ENCODE results near the gene TNRC6C.

Gene TNRC6C

DNA sequence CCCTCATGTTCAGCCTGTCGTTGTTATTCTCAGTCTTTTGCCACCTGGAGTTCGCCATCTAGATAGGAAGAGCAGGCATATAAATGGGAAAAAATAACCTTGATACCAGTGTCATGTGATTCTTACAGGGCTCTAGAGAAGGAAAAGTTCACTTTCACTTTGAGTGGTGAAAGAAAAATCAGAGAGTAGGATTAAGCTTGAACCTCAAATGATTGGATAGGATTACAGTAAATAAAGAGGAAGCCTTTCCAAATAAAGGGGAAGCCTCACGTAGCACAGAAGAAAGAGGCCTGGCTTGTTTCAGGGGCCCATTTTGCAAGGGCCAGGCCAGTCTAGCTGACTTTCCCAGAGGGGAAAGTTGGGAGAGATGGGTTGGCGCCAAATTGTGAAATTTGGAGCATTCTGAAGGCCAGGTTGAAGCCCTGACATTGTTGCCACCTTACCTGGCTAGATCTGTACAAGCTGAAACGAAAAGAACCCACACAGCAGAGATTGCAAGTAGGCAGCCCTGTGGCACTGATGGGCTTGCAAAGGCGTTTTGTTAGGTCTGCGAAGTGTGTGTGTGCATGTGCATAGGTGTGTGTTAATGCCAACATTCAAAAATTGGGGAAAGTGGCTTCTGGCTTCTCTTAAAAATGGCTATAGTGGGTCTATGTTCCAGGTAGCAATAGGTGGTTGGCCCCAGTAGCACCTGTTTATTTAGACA lies 131.2 kb downstream of the TNRC6C start:
- peaks cover 55% of the 10 kb centered on the region for H3K36me3 Mint-ChIP-seq (ENCODE audit: low read depth)
- peaks cover 20% of the 10 kb centered on the region for H3K4me1 Mint-ChIP-seq (ENCODE audit: low read depth)
- peak overlapping the region; percentile 68 for H3K27ac Mint-ChIP-seq
- intact Hi-C loops (cut with micrococcal nuclease): loop anchor here (10.0 kb wide), 1 partner anchor 165 kb away; no protein-coding TSS in a partner anchor
- H3K4me3 Mint-ChIP-seq: peak overlapping the region; percentile 41
- no peaks in the 10 kb centered on the region for H3K9me3 Mint-ChIP-seq
- H3K27me3 Mint-ChIP-seq: no peaks in the 10 kb centered on the region

DNA sequence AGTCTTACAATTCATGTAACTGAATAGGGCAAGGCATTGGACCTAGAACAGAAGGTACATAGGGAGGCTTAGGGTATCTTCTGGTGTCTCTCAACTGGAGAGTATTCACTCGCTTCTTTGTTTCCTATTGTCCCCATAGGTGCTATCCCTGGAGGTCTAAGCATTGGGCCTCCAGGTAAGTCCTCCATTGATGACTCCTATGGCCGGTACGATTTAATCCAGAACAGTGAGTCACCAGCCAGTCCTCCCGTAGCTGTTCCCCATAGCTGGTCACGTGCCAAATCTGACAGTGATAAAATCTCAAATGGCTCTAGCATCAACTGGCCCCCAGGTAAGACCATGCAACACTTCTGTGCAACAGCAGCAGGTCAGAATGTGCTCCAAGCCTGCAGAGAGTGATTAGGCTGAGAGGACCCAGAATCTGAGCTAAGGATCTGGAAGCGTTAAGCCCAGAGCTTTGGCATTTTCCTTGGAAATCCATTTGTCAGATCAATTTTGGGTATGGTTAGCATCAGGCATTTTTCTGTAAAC lies 134.4 kb downstream of the TNRC6C start:
- H3K4me3 Mint-ChIP-seq: no peak overlapping the region
- H3K27me3 Mint-ChIP-seq: no peaks in the 10 kb centered on the region
- peaks cover 16% of the 10 kb centered on the region for H3K4me1 Mint-ChIP-seq (ENCODE audit: low read depth)
- peaks cover 63% of the 10 kb centered on the region for H3K36me3 Mint-ChIP-seq (ENCODE audit: low read depth)
- H3K9me3 Mint-ChIP-seq: no peaks in the 10 kb centered on the region
- intact Hi-C loops (cut with micrococcal nuclease): no loop called here
- no peak overlapping the region for H3K27ac Mint-ChIP-seq

DNA sequence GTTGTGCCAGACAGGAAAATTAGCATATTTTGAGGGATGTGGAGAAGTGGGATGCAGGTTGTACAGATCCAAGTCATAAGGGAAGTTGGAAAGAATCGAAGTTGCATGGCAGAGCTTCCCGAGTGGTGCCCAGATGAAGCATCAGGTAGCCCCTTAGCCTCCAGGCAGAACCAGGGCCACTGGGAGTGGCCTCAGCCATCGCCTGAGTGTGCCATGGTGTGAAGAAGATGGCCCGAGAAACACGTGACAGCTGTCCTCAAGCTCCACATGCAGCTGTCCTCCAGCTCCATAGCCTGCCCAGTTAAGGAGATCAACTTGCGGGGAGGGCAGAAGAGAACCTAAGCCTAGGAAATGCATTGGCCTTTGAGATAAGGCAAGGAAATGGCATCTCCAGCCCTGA lies 136.5 kb downstream of the TNRC6C start:
- Mint-ChIP-seq H3K27ac (no peak overlapping the region), H3K36me3 (ENCODE audit: low read depth) (peaks cover 85% of the 10 kb centered on the region)

DNA sequence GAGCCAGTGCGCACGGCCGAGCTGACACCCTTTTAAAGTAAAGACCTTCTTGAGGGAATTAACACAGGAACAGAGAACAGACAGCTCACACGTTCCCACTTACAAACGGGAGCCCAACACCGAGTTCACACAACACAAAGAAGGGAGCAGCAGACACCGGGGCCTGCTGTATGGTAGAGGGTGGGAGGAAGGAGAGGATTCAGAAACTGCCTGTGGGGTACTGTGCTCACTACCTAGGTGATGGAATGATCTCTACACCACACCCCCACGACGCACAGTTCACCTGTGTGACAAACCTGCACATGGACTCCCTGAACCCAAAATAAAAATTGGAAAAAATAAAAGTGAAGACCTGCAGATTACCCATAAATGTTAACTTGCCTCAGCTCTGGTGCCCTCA lies 137.6 kb downstream of the TNRC6C start:
- no peak overlapping the region for H3K4me3 Mint-ChIP-seq
- H3K27me3 Mint-ChIP-seq: no peaks in the 10 kb centered on the region
- no peak overlapping the region for H3K27ac Mint-ChIP-seq
- no peaks in the 10 kb centered on the region for H3K9me3 Mint-ChIP-seq
- peaks cover 87% of the 10 kb centered on the region for H3K36me3 Mint-ChIP-seq (ENCODE audit: low read depth)
- intact Hi-C loops (cut with micrococcal nuclease): no loop called here
- H3K4me1 Mint-ChIP-seq (ENCODE audit: low read depth): peaks cover 3% of the 10 kb centered on the region

More for the DNA sequence above, 136.5 kb downstream of the TNRC6C start:
- Mint-ChIP-seq H3K9me3 (no peaks in the 10 kb centered on the region), H3K27me3 (no peaks in the 10 kb centered on the region), H3K4me3 (no peak overlapping the region), H3K4me1 (ENCODE audit: low read depth) (peaks cover 7% of the 10 kb centered on the region)
- intact Hi-C loops (cut with micrococcal nuclease): no loop called here

DNA sequence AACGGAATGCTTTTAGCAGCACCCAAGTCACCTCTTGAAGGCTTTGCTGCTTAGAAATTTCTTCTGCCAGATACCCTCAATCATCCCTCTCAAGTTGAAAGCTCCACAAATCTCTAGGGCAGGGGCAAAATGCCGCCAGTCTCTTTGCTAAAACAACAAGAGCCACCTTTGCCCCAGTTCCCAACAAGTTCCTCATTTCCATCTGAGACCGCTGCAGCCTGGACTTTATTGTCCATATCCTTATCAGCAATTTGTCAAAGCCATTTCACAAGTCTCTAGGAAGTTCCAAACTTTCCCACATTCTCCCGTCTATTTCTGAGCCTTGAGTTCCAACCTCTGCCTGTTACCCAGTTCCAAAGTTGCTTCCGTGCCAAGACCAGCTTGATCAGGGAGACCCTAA lies 142.6 kb downstream of the TNRC6C start:
- peaks cover 7% of the 10 kb centered on the region for H3K4me1 Mint-ChIP-seq (ENCODE audit: low read depth)
- no peak overlapping the region for H3K27ac Mint-ChIP-seq
- intact Hi-C loops (cut with micrococcal nuclease): no loop called here
- H3K36me3 Mint-ChIP-seq (ENCODE audit: low read depth): peaks cover 68% of the 10 kb centered on the region
- no peak overlapping the region for H3K4me3 Mint-ChIP-seq
- H3K27me3 Mint-ChIP-seq: no peaks in the 10 kb centered on the region
- no peaks in the 10 kb centered on the region for H3K9me3 Mint-ChIP-seq

DNA sequence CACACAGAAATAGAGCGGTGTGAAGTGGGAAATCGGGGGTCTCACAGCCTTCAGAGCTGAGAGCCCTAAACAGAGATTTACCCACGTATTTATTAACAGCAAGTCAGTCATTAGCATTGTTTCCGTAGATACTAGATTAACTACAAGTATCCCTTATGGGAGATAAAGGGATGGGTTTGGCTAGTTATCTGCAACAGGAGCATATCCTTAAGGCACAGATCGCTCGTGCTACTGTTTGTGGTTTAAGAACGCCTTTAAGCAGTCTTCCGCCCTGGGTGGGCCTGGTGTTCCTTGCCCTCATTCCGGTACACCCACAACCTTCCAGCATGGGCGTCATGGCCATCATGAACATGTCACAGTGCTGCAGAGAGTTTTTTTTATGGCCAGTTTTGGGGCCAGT lies 143.0 kb downstream of the TNRC6C start:
- Mint-ChIP-seq H3K4me1 (ENCODE audit: low read depth) (peaks cover 7% of the 10 kb centered on the region), H3K36me3 (ENCODE audit: low read depth) (peaks cover 63% of the 10 kb centered on the region), H3K4me3 (no peak overlapping the region), H3K27me3 (no peaks in the 10 kb centered on the region), H3K27ac (no peak overlapping the region), H3K9me3 (no peaks in the 10 kb centered on the region)
- intact Hi-C loops (cut with micrococcal nuclease): no loop called here

DNA sequence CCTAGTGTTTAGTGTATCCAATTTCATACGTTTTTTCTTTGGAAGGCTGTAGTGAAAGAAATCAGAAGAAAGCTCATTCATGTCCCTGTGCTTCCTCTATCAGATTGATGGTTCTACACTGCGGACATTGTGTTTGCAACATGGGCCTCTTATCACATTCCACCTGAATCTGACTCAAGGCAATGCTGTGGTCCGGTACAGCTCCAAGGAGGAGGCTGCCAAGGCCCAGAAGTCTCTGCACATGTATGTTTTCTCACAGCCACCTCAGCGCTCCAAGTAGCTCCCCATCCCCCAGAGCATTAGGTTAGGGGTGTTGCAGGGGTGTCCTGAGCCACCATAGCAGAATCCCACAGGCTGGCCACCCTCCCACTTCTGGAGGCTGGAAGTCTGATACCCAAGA lies 144.8 kb downstream of the TNRC6C start:
- no peaks in the 10 kb centered on the region for H3K9me3 Mint-ChIP-seq
- peaks cover 7% of the 10 kb centered on the region for H3K4me1 Mint-ChIP-seq (ENCODE audit: low read depth)
- peaks cover 66% of the 10 kb centered on the region for H3K36me3 Mint-ChIP-seq (ENCODE audit: low read depth)
- no peaks in the 10 kb centered on the region for H3K27me3 Mint-ChIP-seq
- H3K4me3 Mint-ChIP-seq: no peak overlapping the region
- intact Hi-C loops (cut with micrococcal nuclease): no loop called here
- H3K27ac Mint-ChIP-seq: no peak overlapping the region

DNA sequence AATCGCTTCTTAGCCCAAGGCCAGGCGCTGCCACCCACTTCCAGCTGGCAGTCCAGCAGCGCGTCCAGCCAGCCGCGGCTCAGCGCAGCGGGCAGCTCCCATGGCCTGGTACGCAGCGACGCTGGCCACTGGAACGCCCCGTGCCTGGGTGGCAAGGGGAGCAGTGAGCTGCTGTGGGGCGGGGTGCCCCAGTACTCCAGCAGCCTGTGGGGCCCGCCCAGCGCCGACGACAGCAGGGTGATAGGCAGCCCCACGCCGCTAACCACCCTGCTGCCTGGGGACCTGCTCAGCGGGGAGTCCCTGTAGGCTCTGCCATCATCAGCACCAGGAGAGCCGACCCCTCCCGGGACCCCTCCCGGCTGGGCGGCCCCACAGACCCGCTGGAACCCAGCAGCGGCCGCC lies 146.0 kb downstream of the TNRC6C start:
- Mint-ChIP-seq H3K36me3 (ENCODE audit: low read depth) (peaks cover 66% of the 10 kb centered on the region), H3K9me3 (no peaks in the 10 kb centered on the region), H3K4me3 (no peak overlapping the region), H3K4me1 (ENCODE audit: low read depth) (peaks cover 7% of the 10 kb centered on the region), H3K27me3 (no peaks in the 10 kb centered on the region), H3K27ac (no peak overlapping the region)
- intact Hi-C loops (cut with micrococcal nuclease): no loop called here

DNA sequence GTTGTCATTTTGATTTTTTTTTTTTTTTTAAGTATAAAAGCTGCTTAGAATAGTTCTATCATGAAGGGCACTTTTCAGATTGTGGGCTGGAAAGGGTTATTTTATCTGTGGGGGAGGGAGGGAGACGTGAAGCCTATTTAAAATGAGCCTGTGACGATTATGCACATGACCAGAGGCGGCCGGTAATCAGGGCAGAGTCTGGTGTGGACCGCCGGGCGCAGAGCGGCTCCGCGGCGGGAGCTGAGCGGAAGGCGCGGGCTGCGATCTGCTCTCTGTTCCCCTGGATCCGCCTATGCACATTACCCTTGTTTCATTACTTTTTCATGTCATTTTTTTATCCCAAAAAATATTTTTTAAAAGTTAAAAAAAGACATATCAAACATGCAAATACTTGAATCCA lies 146.6 kb downstream of the TNRC6C start:
- Mint-ChIP-seq H3K4me3 (no peak overlapping the region), H3K9me3 (no peaks in the 10 kb centered on the region), H3K36me3 (ENCODE audit: low read depth) (peaks cover 66% of the 10 kb centered on the region), H3K4me1 (ENCODE audit: low read depth) (peaks cover 7% of the 10 kb centered on the region), H3K27me3 (no peaks in the 10 kb centered on the region), H3K27ac (no peak overlapping the region)
- intact Hi-C loops (cut with micrococcal nuclease): no loop called here

DNA sequence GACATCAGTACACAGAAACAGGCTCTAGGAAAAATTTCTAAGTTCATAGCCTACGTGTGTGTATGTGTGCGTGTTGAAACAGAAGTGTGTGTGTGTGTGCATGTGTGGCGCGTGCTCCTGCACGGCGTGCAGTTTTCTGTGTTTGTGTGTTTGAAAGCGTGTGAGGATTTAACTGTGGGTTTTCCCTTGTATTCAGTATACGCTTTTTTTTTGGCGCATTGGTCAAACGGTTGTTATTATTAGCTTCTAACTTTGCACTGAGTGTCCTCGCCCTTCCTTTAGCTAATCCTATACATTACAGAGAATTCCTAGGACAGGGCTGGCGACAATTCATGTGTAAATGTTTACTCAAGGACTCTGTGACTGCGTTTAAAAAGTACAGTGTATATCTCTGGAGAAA lies 147.0 kb downstream of the TNRC6C start:
- no peak overlapping the region for H3K27ac Mint-ChIP-seq
- peaks cover 68% of the 10 kb centered on the region for H3K36me3 Mint-ChIP-seq (ENCODE audit: low read depth)
- peaks cover 8% of the 10 kb centered on the region for H3K4me1 Mint-ChIP-seq (ENCODE audit: low read depth)
- no peak overlapping the region for H3K4me3 Mint-ChIP-seq
- H3K27me3 Mint-ChIP-seq: no peaks in the 10 kb centered on the region
- intact Hi-C loops (cut with micrococcal nuclease): no loop called here
- H3K9me3 Mint-ChIP-seq: no peaks in the 10 kb centered on the region

DNA sequence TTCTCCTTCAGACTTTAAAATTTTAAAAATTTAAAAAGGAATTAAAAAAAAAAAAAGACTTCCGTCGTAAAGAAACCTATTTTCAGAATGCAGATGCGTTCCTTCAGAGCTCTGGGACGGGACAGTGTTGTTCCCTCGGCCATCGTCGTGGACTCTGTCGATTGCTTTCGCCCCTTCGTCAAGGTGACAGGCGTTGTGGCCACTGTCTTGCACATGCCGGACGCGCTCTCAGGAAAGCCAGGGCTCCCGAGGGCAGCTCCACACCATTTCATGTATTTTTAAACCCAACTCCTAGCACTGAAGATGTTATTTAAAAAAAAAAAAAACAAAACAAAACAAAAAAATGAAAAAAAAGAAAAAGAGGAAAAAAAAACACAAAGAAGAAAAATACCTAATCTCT lies 147.7 kb downstream of the TNRC6C start:
- H3K4me1 Mint-ChIP-seq (ENCODE audit: low read depth): peaks cover 7% of the 10 kb centered on the region
- peaks cover 75% of the 10 kb centered on the region for H3K36me3 Mint-ChIP-seq (ENCODE audit: low read depth)
- no peak overlapping the region for H3K4me3 Mint-ChIP-seq
- intact Hi-C loops (cut with micrococcal nuclease): no loop called here
- H3K27ac Mint-ChIP-seq: no peak overlapping the region
- no peaks in the 10 kb centered on the region for H3K27me3 Mint-ChIP-seq
- no peaks in the 10 kb centered on the region for H3K9me3 Mint-ChIP-seq

DNA sequence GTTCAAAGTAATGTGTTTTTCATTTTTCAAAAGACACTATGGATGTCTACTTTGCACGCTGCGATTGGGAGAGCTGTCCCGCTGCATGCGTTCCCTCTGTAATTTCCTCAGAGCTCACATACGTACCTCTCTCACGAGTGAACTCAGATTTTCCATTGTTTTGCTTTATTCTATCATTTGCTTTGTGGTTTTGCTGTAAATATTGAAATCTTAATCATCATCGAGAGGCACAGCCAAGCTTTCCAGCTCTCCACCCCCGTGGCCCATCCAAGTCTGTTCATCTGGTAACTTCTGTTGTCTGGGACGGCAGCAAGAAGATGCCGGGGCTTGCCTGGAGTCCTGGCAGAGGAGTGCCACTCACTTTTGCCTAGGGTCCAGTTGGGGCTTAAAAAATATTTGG lies 149.0 kb downstream of the TNRC6C start:
- intact Hi-C loops (cut with micrococcal nuclease): no loop called here
- Mint-ChIP-seq H3K36me3 (ENCODE audit: low read depth) (peaks cover 83% of the 10 kb centered on the region), H3K4me1 (ENCODE audit: low read depth) (peaks cover 7% of the 10 kb centered on the region), H3K27me3 (no peaks in the 10 kb centered on the region), H3K9me3 (no peaks in the 10 kb centered on the region), H3K4me3 (no peak overlapping the region), H3K27ac (no peak overlapping the region)

DNA sequence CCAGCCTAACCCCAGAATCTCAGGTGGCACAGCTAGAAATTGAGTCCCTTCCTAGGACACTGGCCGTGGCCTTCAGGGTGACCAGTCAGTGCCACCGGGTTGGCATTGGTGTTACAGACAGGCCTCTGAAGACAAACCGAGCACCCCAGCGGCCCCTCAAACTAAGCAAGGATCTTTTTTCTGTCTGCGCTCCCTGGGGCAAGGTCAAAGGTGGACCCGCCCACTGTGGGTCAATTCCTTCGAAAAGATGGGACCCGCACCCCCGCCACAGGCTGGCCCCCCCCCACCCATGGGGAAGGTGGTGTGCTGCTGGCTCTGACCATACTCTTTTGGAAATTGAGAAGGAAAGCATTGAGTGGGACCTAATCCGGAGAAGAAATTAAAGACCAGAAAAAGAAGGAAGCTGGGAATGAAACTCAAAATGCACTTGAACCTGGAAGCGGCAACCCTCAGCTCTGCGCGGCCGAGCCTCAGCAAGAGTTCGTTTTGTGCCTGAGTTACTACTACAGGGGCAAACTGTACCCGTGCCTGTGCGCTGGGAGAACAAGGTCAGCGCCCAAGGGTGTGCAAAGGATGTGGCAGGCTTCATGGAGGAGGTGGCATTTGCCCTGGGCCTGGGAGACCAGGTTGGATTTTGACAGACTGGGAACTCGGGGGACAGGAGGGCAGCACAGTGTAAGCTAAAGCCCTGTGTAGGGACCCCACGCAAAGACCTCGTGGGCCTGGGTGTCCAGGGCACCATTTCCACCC lies 149.6 kb downstream of the TNRC6C start:
- Mint-ChIP-seq H3K27me3 (no peaks in the 10 kb centered on the region), H3K36me3 (ENCODE audit: low read depth) (peaks cover 85% of the 10 kb centered on the region), H3K9me3 (no peaks in the 10 kb centered on the region), H3K4me3 (no peak overlapping the region), H3K27ac (no peak overlapping the region), H3K4me1 (ENCODE audit: low read depth) (peaks cover 14% of the 10 kb centered on the region)
- intact Hi-C loops (cut with micrococcal nuclease): no loop called here

DNA sequence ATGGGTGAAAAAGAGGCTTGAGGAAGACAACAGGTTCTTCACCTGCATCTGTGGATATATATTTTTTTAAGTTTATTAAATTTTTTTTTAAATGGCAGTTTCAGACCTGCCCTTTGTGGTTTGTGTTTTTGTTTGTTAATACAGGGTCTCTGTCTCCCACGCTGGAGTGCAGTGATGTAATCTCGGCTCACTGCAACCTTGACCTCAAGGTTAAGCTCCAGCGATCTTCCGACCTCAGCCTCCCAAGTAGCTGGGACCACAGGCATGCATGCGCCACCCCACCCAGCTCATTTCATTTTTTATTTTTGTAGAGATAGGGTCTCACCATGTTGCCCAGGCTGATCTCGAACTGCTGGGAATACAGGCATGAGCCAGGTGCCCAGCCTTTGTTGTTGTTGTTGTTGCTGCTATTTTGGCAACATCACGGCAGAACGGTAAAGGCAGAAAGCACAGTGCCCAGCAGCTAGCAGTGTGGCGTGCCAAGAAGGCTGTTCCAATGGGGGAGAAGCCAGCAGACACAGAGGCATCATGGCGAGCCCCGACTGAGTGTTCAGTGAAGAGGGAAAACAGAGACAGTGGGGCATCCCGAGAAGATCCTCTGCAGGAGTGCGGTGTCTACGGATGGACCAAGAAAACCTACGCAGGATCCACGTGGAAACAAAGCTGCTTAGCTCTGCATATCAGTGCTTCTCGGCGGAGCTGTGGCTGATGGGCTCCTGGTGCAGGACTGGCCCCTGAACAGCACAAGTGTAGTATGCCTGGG lies 150.4 kb downstream of the TNRC6C start:
- Mint-ChIP-seq H3K27me3 (no peaks in the 10 kb centered on the region), H3K9me3 (no peaks in the 10 kb centered on the region), H3K4me3 (no peak overlapping the region), H3K27ac (no peak overlapping the region), H3K36me3 (ENCODE audit: low read depth) (peaks cover 85% of the 10 kb centered on the region), H3K4me1 (ENCODE audit: low read depth) (peaks cover 22% of the 10 kb centered on the region)
- intact Hi-C loops (cut with micrococcal nuclease): no loop called here
